DND-41 (cell line): ENCODE results near the gene MAPKBP1.

Source experiments
- ATAC-seq: fragments of 200-7000 bp; cut with Tn5 transposase; 3 replicates; pipeline ENCODE4 v1.9.1; 2021; ENCODE audit warnings: low read depth; ENCODE audit not compliant: insufficient read depth
- DNase-seq: peaks from one replicate; pipeline ENCODE4 v3.0.0-alpha.2; 2020
- H2AFZ ChIP-seq: 2 replicates; pipeline ENCODE4 v1.6.0; 2012; ENCODE audit warnings: low read depth, low read length
- H3K27ac ChIP-seq: 2 replicates; pipeline ENCODE4 v1.5.1; 2012; ENCODE audit warnings: low read length, inconsistent platforms
- H3K27me3 ChIP-seq: fragments of 200-600 bp; sonication (generic); 2 replicates; pipeline ENCODE4 v1.6.0; 2012; ENCODE audit warnings: low read length, mild to moderate bottlenecking, inconsistent platforms; ENCODE audit not compliant: insufficient read depth, poor library complexity
- H3K36me3 ChIP-seq: 2 replicates; pipeline ENCODE4 v1.5.1; 2012; ENCODE audit warnings: low read length, inconsistent platforms; ENCODE audit not compliant: insufficient read depth
- H3K4me1 ChIP-seq: 2 replicates; pipeline ENCODE4 v1.5.1; 2012; ENCODE audit warnings: mild to moderate bottlenecking, low read length; ENCODE audit not compliant: insufficient read depth
- H3K4me2 ChIP-seq: 2 replicates; pipeline ENCODE4 v1.6.0; 2012; ENCODE audit warnings: mild to moderate bottlenecking, moderate library complexity, low read length, inconsistent platforms; ENCODE audit not compliant: insufficient read depth
- H3K4me3 ChIP-seq, 2 experiments: fragments of 200-600 bp in 1 of 2; shearing (Covaris generic) in 1 of 2; 2 replicates each; pipeline ENCODE4 v1.5.1; 2012 to 2016; ENCODE audit warnings: inconsistent platforms in 2 of 2, low read length in 2 of 2, mild to moderate bottlenecking in 2 of 2, low read depth in 1 of 2, moderate library complexity in 1 of 2
- H3K79me2 ChIP-seq: 2 replicates; pipeline ENCODE4 v1.6.0; 2012; ENCODE audit warnings: low read length, inconsistent platforms; ENCODE audit not compliant: insufficient read depth
- H3K9ac ChIP-seq: 2 replicates; pipeline ENCODE4 v1.6.0; 2012; ENCODE audit warnings: low read depth, mild to moderate bottlenecking, inconsistent platforms, low read length, moderate library complexity
- H3K9me3 ChIP-seq: 2 replicates; pipeline ENCODE4 v1.5.1; 2012; ENCODE audit warnings: low read length, moderate library complexity, mild to moderate bottlenecking, inconsistent platforms; ENCODE audit not compliant: insufficient read depth, severe bottlenecking
- H4K20me1 ChIP-seq: 2 replicates; pipeline ENCODE4 v1.6.0; 2012; ENCODE audit warnings: low read length; ENCODE audit not compliant: insufficient read depth
- EZH2 ChIP-seq: IDR thresholded peaks from 3 replicates; pipeline ENCODE4 v1.6.1; 2012; ENCODE audit warnings: borderline replicate concordance, low read depth, mild to moderate bottlenecking, moderate library complexity, low read length, inconsistent platforms; ENCODE audit not compliant: severe bottlenecking
- TF ChIP-seq, protein P1 (sequence below): IDR thresholded peaks from 2 replicates; pipeline ENCODE4 v1.5.1; 2012; ENCODE audit warnings: borderline replicate concordance, low read length, moderate library complexity, mild to moderate bottlenecking; ENCODE audit not compliant: poor library complexity, severe bottlenecking; ENCODE audit errors: extremely low read depth

MAPKBP1 gene

DNA sequence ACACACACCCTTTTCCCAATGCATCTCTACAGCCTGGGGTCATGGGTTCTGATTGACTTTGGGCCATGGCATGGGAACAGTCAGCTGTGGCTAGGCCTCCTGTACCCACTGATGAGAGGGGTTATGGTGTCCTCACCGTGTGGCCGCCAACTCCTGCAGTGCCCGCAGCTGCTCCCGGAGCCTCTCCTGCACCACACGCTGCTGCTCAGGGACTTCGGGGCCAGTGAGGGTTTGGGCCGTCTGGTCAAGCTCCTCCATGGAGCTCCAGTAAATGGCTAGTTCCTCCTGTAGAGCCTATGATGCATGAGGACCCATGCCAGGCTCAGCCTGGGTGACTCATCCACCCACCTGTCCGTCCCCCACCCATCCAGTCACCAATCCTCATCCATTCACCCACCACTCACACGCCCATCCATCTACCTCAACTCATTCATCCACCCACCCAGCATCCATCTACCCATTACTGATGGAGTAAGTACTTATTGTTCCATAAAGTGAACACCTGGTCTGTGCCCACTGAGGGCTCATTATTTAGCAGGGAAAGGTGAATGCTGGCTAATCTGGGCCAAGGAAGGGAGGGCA, 98.0 kb downstream of the MAPKBP1 start:
- Histone ChIP-seq H3K9ac (no peak overlapping the region), H3K4me3 (no peak overlapping the region), H4K20me1 (no peaks in the 10 kb centered on the region; the same call in 1 of the 2 replicates), H3K27ac (no peak overlapping the region), H3K27me3 (no peaks in the 10 kb centered on the region), H3K4me2 (no peak overlapping the region), H3K36me3 (no peaks in the 10 kb centered on the region), H3K4me1 (no peaks in the 10 kb centered on the region), H2AFZ (no peak overlapping the region), H3K79me2 (no peaks in the 10 kb centered on the region), H3K9me3 (no peaks in the 10 kb centered on the region)
- no peak for ATAC-seq
- no peak for DNase-seq
- TF ChIP-seq, protein P1, sequence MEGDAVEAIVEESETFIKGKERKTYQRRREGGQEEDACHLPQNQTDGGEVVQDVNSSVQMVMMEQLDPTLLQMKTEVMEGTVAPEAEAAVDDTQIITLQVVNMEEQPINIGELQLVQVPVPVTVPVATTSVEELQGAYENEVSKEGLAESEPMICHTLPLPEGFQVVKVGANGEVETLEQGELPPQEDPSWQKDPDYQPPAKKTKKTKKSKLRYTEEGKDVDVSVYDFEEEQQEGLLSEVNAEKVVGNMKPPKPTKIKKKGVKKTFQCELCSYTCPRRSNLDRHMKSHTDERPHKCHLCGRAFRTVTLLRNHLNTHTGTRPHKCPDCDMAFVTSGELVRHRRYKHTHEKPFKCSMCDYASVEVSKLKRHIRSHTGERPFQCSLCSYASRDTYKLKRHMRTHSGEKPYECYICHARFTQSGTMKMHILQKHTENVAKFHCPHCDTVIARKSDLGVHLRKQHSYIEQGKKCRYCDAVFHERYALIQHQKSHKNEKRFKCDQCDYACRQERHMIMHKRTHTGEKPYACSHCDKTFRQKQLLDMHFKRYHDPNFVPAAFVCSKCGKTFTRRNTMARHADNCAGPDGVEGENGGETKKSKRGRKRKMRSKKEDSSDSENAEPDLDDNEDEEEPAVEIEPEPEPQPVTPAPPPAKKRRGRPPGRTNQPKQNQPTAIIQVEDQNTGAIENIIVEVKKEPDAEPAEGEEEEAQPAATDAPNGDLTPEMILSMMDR = no peak
- TF ChIP-seq EZH2 = no peak

DNA sequence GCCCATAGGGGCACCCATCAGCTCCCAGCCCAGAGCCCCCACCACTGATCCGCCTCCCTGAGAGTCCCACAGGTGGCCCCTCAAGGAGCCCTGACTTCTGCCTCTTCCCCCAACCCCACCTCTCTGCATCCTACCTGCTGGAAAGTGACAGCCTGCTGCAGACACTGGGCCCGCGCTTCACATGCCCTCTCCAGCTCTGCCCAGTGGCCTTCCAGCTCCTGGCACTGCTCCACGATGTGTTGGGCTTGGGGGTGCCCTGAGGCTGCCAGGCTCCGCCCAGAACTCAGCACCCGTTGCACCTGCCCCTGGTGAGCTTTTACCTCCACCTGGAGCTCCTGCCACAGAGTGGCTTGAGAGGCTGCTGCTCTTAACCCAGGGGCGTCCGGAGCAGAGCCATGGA, 99.4 kb downstream of the MAPKBP1 start:
- TF ChIP-seq, protein P1 = no peak
- TF ChIP-seq EZH2 = no peak
- H4K20me1 ChIP-seq = no peaks in the 10 kb centered on the region; the same call in 1 of the 2 replicates
- no peak for DNase-seq
- no peaks in the 10 kb centered on the region for H3K27me3 ChIP-seq
- no peaks in the 10 kb centered on the region for H3K9me3 ChIP-seq
- H3K9ac ChIP-seq = no peak overlapping the region
- ATAC-seq = no peak
- H3K4me2 ChIP-seq = no peak overlapping the region
- no peak overlapping the region for H3K27ac ChIP-seq
- no peaks in the 10 kb centered on the region for H3K36me3 ChIP-seq
- no peak overlapping the region for H3K4me3 ChIP-seq
- no peaks in the 10 kb centered on the region for H3K4me1 ChIP-seq
- H2AFZ ChIP-seq = no peak overlapping the region
- no peaks in the 10 kb centered on the region for H3K79me2 ChIP-seq

DNA sequence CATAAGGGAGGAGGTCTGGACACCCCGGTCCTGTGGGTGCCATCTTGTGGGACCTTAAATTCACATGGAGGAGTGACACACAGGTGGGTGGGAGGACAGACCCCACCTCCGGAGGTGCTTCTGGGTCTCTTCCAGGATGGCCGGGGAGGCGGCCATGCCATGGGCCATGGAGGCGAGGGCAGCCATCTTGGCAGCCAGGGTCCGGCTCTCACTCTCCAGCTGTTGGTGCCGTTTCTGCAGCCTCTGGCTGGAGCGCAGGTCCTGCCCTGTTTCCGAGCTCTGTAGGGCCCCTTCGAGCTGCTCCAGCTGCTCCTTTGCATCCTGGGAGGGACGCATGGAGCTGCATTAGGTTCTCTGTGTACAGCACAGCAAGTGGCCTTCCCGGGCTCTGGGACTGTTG, 100.5 kb downstream of the MAPKBP1 start:
- H3K27me3 ChIP-seq = no peaks in the 10 kb centered on the region
- H3K79me2 ChIP-seq = no peaks in the 10 kb centered on the region
- no peaks in the 10 kb centered on the region for H3K4me1 ChIP-seq
- no peaks in the 10 kb centered on the region for H3K36me3 ChIP-seq
- no peak overlapping the region for H3K9ac ChIP-seq
- no peak overlapping the region for H3K4me3 ChIP-seq
- H2AFZ ChIP-seq = no peak overlapping the region
- no peak overlapping the region for H3K4me2 ChIP-seq
- H3K27ac ChIP-seq = no peak overlapping the region
- no peaks in the 10 kb centered on the region for H3K9me3 ChIP-seq
- TF ChIP-seq EZH2 = no peak
- TF ChIP-seq, protein P1 = no peak
- no peaks in the 10 kb centered on the region; the same call in 1 of the 2 replicates for H4K20me1 ChIP-seq
- DNase-seq = no peak
- no peak for ATAC-seq
